Activated CD4-positive, alpha-beta T cell treated with anti-CD3 and anti-CD28 coated beads for 48 hours (primary cell): Measurements from ENCODE around the gene C2orf69.

Experiments
- DNase-seq: peaks from one replicate; pipeline ENCODE4 v3.0.0-alpha.2; 2020

The C2orf69 gene

GRCh38 chr2:199972088-199972626 lies 61.1 kb downstream of the C2orf69 start:
- DNase-seq: no peak

- DNase-seq: no peak
Measured at GRCh38 chr2:199973703-199974102, 62.6 kb downstream of the C2orf69 start.

- DNase-seq: no peak
Measured at GRCh38 chr2:199975273-199975895, 64.3 kb downstream of the C2orf69 start.
